SK-N-MC (cell line): Measurements from ENCODE around the gene PAK5.

Experiments
- EZH2 ChIP-seq: fragments of 200-600 bp; sonication (generic); IDR thresholded peaks from one replicate; pipeline ENCODE4 v1.6.1; 2017; ENCODE audit warnings: antibody characterized with exemption
- FOXP2 ChIP-seq: optimal IDR thresholded peaks from 2 replicates; pipeline ENCODE3; 2011; ENCODE audit warnings: mild to moderate bottlenecking, moderate library complexity; ENCODE audit not compliant: insufficient read depth; ENCODE audit errors: extremely low read length, control extremely low read depth
- POLR2AphosphoS5 ChIP-seq: IDR thresholded peaks from 2 replicates; pipeline ENCODE4 v1.6.1; 2012; ENCODE audit warnings: mild to moderate bottlenecking, low read depth, low read length, borderline replicate concordance

DNA sequence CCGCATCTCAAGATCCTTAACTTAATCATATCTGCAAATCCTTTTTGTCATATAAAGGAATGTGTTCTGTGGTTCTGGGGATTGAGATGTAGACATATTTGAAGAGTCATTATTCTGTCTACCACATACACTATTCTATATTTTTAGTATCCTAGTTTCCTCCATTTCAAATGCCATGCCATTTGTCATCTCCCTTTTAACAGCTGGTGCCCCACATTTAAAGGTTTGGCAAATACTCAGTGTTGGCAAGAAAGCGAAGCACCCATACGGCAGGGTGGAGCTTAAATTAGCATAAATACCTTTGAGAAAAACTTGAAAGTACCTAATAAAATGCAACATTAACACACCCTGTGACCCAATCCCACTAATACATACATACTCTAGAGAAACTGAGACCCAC, 31.7 kb downstream of the PAK5 start:
- TF ChIP-seq POLR2AphosphoS5 (no peak), EZH2 (no peak), FOXP2 (no peak)
